GM06990 (cell line): ENCODE results near the gene TMEM128.
"Not testable (repeated sequence)": the region's sequence is repeated elsewhere in the genome, so short reads cannot be mapped to it uniquely, and the experiment has no call there.

Source experiments
- DNase-seq: peaks from one replicate; pipeline ENCODE4 v3.0.0-alpha.2; 2011; ENCODE audit not compliant: insufficient read length; ENCODE audit errors: extremely low read depth
- H3K27me3 ChIP-seq: replicated peaks from 2 replicates; pipeline ENCODE4 v1.6.0; 2011; ENCODE audit warnings: low read length; ENCODE audit not compliant: control insufficient read depth, insufficient read depth
- H3K36me3 ChIP-seq: 2 replicates; pipeline ENCODE4 v1.5.1; 2011; ENCODE audit warnings: low read length; ENCODE audit not compliant: control insufficient read depth, insufficient read depth
- H3K4me3 ChIP-seq: replicated peaks from 2 replicates; pipeline ENCODE4 v1.5.1; 2011; ENCODE audit warnings: low read depth, mild to moderate bottlenecking, control low read depth, low read length
- CTCF ChIP-seq: IDR thresholded peaks from 2 replicates; pipeline ENCODE4 v1.5.1; 2011; ENCODE audit warnings: low read length, control low read depth, mild to moderate bottlenecking, inconsistent platforms; ENCODE audit not compliant: insufficient read depth, poor library complexity, severe bottlenecking

The TMEM128 gene

GRCh38 chr4:4268776-4269175 is 20.8 kb upstream of the TMEM128 start:
- TF ChIP-seq CTCF, result no peak
- Histone ChIP-seq H3K4me3 (no peak overlapping the region), H3K27me3 (no peaks in the 10 kb centered on the region), H3K36me3 (peaks cover 17% of the 10 kb centered on the region)
- DNase-seq, result no peak

- no peak for TF ChIP-seq CTCF
- H3K36me3 ChIP-seq, result peaks cover 12% of the 10 kb centered on the region
- no peaks in the 10 kb centered on the region for H3K27me3 ChIP-seq
- H3K4me3 ChIP-seq, result no peak overlapping the region
- DNase-seq, result no peak
Measured at GRCh38 chr4:4267981-4268380, 20.0 kb upstream of the TMEM128 start.

DNA sequence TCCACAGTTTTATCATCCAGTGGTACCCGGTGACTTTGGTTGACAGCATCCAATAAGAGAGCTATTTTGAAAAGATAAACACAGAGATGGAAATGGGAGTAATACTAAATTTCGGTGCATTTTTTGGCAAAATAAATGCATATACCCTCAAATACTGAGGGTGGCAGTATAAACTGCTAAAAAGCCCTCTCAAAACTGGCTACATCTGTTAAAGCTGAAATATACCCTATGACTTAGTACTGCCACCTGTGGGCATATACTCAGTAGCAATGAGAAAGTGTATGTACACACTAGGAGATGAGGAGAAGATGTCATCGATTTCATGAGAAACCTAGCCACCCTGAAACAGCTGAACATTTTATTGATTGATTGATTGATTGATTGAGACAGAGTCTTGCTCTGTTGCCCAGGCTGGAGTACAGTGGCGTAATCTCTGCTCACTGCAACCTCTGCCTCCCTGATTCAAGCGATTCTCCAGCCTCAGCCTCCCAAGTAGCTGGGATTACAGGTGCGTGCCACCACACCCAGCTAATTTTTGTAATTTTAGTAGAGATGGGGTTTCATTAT is 12.2 kb upstream of the TMEM128 start:
- Histone ChIP-seq H3K36me3 (no peaks in the 10 kb centered on the region), H3K4me3 (no peak overlapping the region), H3K27me3 (no peaks in the 10 kb centered on the region; the same call in 1 of the 2 replicates)
- TF ChIP-seq CTCF, result peak; percentile 40
- peak; percentile 15 for DNase-seq

GRCh38 chr4:4259484-4260100 is 11.6 kb upstream of the TMEM128 start:
- Histone ChIP-seq H3K27me3 (no peaks in the 10 kb centered on the region; the same call in 1 of the 2 replicates), H3K4me3 (no peak overlapping the region), H3K36me3 (no peaks in the 10 kb centered on the region)
- no peak for DNase-seq
- TF ChIP-seq CTCF, result no peak

DNA sequence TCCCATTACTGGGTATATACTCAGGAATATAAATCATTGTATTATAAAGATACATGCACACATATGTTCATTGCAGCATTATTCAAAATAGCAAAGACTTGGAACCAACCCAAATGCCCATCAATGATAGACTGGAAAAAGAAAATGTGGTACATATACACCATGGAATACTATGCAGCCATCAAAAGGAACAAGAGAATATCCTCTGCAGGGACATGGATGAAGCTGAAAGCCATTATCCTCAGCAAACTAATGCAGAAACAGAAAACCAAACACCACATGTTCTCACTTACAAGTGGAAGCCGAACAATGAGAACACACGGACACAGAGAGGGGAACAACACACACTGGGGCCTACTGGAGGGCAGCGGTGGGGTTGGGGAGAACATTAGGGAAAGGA is 9.7 kb upstream of the TMEM128 start:
- H3K4me3 ChIP-seq, H3K36me3 ChIP-seq, DNase-seq: not testable (repeated sequence)

DNA sequence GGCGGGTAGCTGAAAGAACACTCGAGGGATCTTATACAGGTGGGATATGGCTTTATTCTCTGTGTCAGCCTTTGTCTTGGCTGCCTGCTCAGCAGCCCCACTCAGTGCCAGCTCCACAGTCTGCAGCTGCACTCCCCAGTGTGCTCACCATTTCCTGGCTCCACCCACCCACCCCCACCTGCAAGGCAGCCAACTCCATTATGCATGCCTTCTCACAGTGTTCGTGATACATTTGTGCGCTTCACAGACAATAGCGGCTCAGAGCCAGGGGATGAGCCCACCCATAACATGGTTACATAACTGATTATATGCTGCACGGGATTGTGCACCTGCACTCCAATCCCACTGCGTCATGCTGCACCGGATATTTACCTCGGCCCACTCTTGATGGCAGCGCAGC is 8.8 kb upstream of the TMEM128 start:
- Histone ChIP-seq H3K36me3 (no peaks in the 10 kb centered on the region), H3K4me3 (no peak overlapping the region), H3K27me3 (no peaks in the 10 kb centered on the region; the same call in 1 of the 2 replicates)
- no peak for TF ChIP-seq CTCF
- no peak for DNase-seq

More for the DNA sequence above, 9.7 kb upstream of the TMEM128 start:
- H3K27me3 ChIP-seq, result not testable (repeated sequence)
